22Rv1 (cell line): Measurements from ENCODE around the gene MED23.

Experiments
- ZFX ChIP-seq: fragments of 450-650 bp; IDR thresholded peaks from 2 replicates; pipeline ENCODE4 v1.6.1; 2017; ENCODE audit warnings: antibody characterized with exemption, borderline replicate concordance
- TF ChIP-seq, protein P1 (sequence below): fragments of 450-650 bp; IDR thresholded peaks from 2 replicates; pipeline ENCODE4 v1.5.1; 2017; ENCODE audit warnings: mild to moderate bottlenecking

DNA sequence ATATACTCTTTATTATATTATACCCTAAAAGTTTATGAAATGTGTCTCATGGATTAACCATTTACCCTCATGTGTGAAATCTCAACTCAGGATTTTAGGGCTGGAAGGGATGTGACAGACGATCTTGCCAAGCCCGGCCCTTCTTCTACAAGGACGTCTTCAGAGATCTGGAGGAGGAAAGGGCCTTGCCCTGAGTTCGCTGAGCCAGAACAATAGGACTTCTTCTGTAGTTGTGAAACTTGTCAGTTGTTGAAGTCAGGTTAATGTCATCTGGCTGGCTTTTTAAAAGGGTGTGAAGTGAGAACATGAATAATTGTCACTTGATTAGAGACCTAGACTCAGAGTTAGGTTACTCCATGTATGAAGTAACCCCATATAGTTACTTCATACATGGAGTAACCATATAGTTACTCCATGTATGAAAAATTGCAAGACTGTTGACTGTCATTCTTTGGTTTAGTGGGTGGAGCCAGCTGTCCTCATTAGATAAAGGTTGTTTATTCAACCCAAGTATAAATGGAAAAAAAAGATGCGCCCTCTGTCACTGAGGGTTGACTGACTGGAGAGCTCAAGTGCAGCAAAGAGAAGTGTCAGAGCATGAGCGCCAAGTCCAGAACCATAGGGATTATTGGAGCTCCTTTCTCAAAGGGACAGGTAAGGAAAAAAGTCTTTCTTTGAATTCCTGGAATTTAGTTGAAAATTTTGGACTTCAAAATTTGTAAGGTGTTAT lies 55.2 kb downstream of the MED23 start, which contains the start of gene ARG1:
- TF ChIP-seq, protein P1, sequence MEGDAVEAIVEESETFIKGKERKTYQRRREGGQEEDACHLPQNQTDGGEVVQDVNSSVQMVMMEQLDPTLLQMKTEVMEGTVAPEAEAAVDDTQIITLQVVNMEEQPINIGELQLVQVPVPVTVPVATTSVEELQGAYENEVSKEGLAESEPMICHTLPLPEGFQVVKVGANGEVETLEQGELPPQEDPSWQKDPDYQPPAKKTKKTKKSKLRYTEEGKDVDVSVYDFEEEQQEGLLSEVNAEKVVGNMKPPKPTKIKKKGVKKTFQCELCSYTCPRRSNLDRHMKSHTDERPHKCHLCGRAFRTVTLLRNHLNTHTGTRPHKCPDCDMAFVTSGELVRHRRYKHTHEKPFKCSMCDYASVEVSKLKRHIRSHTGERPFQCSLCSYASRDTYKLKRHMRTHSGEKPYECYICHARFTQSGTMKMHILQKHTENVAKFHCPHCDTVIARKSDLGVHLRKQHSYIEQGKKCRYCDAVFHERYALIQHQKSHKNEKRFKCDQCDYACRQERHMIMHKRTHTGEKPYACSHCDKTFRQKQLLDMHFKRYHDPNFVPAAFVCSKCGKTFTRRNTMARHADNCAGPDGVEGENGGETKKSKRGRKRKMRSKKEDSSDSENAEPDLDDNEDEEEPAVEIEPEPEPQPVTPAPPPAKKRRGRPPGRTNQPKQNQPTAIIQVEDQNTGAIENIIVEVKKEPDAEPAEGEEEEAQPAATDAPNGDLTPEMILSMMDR = no peak
- no peak for TF ChIP-seq ZFX
